GM19238 (cell line): ENCODE data around the gene CATSPERB.
"Not testable (repeated sequence)": the region's sequence is repeated elsewhere in the genome, so short reads cannot be mapped to it uniquely, and the experiment has no call there.

Experiments
- DNase-seq: peaks from one replicate; pipeline ENCODE4 v3.0.0; 2011; ENCODE audit warnings: low spot score; ENCODE audit not compliant: insufficient read length

CATSPERB gene

GRCh38 chr14:91737619-91738018 is 5.7 kb upstream of the CATSPERB start:
- DNase-seq, result no peak

GRCh38 chr14:91732859-91733477 is 1.1 kb upstream of the CATSPERB start:
- DNase-seq, result no peak

DNA sequence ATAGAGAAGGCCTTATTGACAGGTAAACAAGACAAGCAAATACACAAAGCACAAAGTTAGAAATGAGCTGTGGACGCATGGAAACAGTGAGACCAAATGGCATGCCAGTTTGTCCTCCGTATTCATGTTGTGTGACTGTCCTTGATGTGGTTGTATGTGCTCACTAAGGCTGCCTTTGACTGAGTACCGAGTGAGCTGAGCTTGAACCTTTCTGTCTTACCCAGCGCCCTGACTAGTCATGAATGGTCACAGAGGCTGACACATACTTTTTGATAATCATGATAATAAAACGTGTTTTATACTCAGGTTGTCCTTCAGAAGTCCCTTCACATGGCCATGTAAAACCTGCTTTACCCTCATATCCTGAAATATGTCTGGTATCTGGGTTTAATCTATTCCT is 553 bp upstream of the CATSPERB start:
- no peak for DNase-seq

- no peak for DNase-seq
Observed at GRCh38 chr14:91731018-91731417, 868 bp downstream of the CATSPERB start.

DNA sequence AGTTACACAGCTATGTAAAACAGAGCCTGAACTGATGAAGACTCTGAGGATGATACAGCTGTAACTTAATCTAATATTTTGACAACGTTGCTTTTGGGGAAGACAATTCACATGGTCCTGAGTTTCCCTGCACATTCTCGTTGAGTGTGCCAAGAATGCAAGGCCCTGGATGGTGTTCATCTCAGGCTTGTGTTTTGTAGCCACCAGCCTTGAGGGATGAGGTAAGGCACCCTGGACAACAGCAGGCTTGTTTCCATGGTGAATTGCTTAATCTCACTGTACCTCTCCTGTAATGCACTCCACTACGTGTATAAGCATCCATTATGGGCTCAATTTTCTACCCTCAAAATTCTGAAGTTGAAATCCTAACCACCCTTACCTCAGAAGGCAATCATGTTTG is 2.1 kb downstream of the CATSPERB start:
- DNase-seq, result no peak

GRCh38 chr14:91728616-91729183 is 3.2 kb downstream of the CATSPERB start:
- DNase-seq, result no peak

DNA sequence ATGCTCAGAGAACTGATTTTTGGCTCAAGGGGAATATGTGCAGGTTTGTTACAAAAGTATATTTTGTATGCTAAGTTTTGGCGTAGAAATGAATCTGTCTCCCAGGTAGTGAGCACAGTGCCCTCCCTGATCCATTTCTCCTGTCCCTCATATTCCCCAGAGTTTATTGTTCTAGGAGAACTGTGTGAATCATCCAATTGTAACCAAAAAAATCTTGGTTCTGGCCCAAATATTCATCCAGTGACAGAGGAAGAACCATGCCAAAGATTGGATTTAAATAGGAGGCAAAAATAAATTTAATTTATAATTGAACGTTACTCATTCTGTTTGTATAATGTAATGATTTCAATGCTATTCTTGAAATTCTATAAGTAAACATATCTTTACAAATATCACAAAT is 4.8 kb downstream of the CATSPERB start:
- no peak for DNase-seq

DNA sequence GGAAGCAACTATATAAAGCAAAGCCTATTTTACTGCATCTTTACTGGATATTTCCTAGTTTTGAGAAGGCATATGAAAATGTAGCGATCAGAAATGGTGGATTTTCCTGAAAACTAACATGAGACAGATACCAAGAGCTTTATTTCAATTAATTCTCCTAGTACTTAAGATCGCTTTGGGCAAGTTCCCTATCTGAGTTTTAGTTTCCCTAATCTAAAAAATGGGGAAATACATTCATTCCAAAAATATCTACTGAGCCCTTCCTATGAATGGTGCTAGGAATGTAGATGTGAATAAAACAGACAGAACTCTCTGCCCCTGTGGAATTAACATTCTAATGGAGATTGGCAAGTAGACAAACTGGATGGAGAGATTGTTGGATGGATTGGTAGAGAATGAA is 8.4 kb downstream of the CATSPERB start:
- DNase-seq, result no peak

- no peak for DNase-seq
Observed at GRCh38 chr14:91722386-91722785, 9.5 kb downstream of the CATSPERB start.

- no peak for DNase-seq
Observed at GRCh38 chr14:91719839-91720238, 12.0 kb downstream of the CATSPERB start.

GRCh38 chr14:91716999-91717398 is 14.9 kb downstream of the CATSPERB start:
- DNase-seq, result no peak

DNA sequence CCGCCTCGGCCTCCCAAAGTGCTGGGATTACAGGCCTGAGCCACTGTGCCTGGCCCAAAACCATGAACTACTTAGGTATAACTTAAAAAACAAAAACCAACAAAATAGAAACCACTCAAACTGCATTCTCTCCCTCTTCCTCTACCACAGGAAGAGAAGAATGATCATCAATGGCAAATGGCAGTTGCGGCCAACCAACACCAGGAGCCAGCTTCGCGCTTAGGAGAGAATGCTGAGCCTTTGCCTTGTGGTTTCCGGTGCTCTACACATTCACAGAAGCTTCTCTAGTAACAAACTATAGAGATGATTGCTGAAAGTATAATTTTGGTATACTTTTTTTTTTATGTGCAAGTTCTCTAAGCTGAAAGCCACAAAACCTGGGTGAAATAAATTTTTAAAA is 17.1 kb downstream of the CATSPERB start:
- no peak for DNase-seq

GRCh38 chr14:91708795-91709194 is 23.1 kb downstream of the CATSPERB start:
- no peak for DNase-seq

- DNase-seq, result no peak
Observed at GRCh38 chr14:91706996-91707395, 24.9 kb downstream of the CATSPERB start.

- no peak for DNase-seq
Observed at GRCh38 chr14:91694643-91695042, 37.2 kb downstream of the CATSPERB start.

DNA sequence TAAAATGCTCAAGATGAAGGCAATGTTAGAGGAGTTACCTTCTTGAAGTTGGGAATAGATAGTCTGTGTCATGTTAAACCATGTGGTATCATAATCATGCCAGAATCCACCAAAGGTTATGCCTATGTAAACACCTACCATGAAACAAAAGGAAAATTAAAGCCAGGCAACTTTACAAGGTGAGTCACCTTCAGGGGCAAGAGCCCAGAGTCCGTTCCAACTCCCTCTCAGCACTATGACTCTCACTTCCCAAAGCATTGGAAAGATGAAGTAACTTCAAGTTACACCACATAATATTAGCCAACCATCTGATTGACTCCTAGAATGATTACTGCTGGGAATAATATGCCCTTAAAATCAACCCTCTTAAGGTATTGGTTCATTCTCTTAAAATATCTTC is 38.5 kb downstream of the CATSPERB start:
- no peak for DNase-seq

DNA sequence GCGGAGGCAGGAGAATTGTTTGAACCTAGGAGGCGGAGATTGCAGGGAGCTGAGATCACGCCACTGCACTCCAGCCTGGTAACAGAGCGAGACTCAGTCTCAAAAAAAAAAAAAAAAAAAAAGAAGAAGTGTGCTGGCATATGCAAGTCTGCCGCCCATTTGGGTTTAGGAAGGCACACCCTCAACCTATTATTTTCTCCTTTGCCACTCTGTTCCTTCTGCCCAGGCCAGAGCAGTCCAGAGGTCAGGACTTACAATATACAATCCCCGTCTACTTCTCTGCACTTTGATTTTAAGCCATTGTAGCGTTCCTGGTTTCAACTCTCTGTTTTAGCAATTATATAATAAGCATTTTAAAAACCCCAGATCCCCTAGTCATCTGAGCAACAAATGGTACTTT is 39.8 kb downstream of the CATSPERB start:
- no peak for DNase-seq

DNA sequence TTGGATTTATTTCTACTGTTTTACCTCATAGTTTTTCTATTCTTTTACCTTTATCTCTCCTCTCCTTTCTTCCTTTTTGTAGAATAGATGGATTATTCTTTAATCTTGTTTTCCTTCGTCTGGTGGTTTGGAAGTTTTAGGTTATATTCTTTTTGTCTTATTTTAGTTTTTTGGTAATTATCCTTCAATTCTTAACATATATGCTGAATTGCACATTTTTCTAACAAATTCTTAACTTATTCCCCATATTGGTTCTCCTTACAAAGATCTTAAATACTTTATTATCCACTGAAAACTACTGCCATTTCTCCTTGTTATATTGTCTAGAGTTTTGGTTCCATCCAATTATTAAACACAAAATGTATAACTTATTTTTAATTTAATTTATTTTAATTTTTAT is 42.3 kb downstream of the CATSPERB start:
- DNase-seq, result no peak

GRCh38 chr14:91687436-91687835 is 44.5 kb downstream of the CATSPERB start:
- DNase-seq, result not testable (repeated sequence)

- no peak for DNase-seq
Observed at GRCh38 chr14:91685600-91685999, 46.3 kb downstream of the CATSPERB start.

DNA sequence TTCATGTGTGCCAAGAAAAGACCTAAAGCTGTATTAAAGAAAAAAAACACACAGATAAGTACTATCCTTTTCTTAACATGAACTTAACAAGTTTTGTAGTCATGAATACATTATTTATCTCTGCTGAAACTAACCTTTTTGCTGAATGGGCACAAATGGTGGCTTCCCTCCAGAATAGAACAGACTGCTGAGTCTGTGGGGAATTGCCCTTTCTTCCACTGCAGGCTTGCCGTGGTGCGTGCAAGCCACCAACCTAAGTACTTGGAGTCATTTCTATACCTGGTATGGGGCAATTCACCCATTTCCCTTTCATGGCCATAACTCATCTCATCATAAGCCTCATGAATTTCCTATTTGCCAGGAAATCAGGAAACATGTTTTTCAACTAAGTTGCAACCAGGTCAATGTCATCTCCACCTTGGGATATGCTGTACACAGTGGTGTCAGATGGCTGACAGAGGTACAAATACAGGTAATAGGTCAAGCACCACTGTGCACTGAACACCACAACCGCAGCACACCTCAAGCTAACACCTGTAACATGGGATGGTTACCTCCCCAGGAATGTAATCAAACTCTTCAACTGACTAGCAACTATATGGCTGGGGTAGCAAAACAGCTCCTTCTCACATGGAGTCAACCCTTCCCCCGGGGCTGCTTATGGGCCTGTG is 49.9 kb downstream of the CATSPERB start:
- DNase-seq, result no peak

GRCh38 chr14:91681118-91681517 is 50.8 kb downstream of the CATSPERB start:
- no peak for DNase-seq

DNA sequence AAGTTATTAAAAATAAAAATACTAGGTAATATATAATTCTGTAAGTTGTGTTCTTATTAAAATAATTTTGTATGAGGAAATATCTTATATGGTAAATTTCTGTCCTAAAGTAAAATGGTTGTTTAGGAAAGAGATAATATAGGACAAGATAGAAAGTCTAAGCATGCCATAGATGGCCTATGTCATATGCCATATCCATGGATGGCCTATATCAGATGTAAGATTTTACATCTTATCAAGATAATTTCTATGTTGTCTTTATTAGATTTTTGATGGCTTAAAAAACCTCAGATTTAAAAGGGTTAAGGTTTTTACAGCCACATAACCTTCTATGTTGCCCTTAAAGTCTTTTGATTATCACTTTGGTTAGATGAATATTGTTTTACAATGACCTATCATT is 52.6 kb downstream of the CATSPERB start:
- no peak for DNase-seq
